HG03469 (cell line): ENCODE results near the gene HECTD2.
"Not testable (repeated sequence)": the region's sequence is repeated elsewhere in the genome, so short reads cannot be mapped to it uniquely, and the experiment has no call there.

Experiments used
- ATAC-seq: cut with Tn5 transposase; IDR thresholded peaks from one replicate; pipeline ENCODE4 v1.9.1; 2021; ENCODE audit warnings: mild to moderate bottlenecking, moderate library complexity, moderate number of reproducible peaks; ENCODE audit not compliant: unreplicated experiment

HECTD2 gene

GRCh38 chr10:91472911-91473310 lies 62.8 kb downstream of the HECTD2 start:
- no peak for ATAC-seq

DNA sequence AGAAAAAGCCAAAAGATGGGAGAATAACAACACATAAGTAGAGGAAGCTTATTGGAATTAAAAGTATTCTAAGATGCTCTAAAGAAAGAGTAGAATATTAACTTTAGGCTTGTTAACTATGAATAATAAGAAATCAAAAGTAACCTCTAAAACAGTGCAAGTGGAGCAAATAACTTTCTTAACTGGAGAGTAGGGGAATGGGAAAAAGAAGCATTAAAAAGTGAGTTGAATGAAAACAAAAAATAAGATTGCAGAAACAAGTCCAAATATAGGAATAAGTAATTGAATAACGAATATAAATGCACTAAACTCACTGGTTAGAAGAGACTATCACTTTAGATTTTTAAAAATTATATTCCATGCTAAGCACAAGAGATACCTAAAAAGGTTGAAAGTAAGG lies 63.9 kb downstream of the HECTD2 start:
- ATAC-seq, result no peak

- ATAC-seq, result no peak
Measured at GRCh38 chr10:91477236-91477635, 67.1 kb downstream of the HECTD2 start.

DNA sequence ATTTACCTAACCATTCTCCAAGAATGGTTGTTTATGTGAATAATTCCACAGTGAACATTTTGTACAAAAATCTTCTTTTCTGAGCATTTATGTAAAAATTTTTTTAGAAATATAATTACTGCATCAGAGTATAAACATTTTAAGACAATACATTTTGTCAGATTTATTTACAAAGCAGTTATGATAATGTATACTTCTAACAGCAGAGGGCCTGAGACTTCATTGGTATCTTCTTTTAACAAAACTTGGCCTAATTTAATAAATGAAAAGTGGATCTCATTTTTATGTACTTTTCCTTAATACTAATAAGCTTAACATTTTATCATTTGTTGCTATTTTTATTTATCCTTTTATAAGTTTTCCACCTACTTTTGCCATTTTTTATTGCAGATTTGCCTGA lies 69.4 kb downstream of the HECTD2 start:
- ATAC-seq, result no peak

DNA sequence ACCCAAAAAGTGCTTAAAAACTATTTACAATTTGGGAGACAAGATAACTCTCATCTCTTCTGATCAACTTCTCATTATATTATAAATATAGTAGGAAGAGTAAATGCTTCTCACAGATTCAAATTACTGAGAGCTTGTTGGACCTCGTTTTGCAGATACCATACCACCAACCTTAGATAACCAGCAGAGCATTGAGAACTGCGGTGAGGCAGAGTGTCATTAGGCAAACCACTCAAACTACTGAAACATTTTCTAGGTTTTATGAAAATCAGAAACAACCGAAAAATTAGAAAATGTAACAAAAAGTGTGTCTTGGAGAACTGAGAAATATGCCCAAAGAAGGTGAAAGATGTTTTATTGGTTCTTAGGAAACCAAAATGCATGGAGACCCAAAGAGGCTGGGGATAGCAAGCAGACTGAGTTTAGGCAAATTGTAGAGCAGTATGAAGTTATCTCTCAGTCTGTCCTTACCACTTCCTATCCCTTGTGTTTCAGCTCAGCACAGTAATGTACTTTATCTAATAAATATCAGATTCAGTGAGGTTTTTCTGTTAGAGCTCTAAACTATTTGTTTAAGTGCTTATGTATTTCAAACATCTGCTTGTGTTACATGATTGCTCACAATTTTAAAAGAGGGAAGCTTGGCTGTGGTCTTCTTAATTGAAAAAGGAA lies 77.9 kb downstream of the HECTD2 start:
- no peak for ATAC-seq

- no peak for ATAC-seq
Measured at GRCh38 chr10:91493313-91493712, 83.2 kb downstream of the HECTD2 start.

GRCh38 chr10:91495402-91495801 lies 85.3 kb downstream of the HECTD2 start:
- no peak for ATAC-seq

DNA sequence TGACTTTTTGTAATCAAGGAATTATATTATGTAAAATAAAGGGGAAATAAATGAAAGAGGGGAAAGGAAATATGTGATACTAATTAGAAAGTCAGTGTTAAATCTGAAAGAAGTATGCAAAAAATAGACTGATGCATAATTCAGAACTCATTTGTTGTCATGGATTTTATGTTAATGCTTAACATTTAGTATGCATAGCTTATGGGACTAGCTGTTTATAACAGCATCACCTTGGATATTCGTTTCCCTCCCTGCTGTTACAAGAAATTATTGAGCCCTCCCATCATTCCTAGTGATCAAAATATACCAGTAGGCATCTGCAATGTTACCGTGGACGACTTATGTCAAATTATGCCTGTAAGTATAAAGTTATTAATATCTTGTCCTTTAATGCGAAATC lies 85.9 kb downstream of the HECTD2 start:
- no peak for ATAC-seq

DNA sequence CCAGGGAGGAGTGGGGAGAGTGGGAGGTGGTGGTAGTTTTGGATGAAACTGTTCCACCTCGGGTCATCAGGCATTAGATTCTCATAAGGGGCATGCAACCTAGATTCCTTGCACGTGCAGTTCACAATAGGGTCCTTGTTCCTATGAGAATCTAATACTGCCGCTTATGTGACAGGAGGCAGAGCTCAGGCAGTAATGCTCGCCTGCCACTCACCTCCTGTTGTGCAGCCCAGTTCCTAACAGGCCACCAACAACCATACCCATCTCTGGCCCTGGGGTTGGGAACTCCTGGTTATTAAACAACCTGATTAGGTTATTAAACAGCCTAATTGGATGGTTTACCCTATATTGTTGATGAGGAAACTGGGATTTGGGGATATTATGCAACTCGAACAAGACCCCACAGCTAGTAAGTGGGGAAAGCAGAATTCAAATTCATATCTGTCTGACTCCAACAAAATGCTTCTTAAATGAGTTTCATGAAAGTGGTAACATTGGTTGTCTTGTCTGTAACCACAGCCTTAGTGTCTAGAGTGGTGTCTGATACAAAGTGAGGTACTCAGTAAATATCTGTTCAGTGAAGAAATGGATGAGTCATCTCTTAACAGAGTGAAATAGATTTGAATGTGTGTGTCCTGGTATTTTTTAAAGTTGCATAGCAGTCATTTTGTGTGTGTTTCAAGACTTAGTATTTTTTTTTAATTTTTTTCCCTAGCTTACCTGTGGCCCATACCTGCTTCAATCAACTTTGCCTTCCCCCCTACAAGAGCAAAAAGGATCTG lies 101.6 kb downstream of the HECTD2 start:
- ATAC-seq, result no peak

DNA sequence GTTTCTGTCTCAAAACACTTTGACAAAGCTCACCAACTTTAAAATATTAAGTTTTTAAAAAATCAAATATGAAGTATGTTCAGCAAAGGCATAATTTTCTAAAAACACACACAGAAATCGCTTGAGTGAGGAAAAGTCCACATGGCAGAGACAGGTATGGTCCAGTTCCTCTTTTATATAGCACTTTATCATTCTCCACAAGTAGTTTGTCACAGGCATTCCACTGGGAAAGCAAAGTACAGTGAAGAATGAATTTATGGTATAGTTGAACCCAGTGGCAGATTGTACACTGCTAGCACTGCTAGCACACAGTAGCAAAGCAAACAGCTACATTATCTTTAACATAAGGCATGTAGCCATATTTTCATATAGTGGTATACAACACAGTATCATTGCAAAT lies 102.3 kb downstream of the HECTD2 start:
- ATAC-seq, result no peak

DNA sequence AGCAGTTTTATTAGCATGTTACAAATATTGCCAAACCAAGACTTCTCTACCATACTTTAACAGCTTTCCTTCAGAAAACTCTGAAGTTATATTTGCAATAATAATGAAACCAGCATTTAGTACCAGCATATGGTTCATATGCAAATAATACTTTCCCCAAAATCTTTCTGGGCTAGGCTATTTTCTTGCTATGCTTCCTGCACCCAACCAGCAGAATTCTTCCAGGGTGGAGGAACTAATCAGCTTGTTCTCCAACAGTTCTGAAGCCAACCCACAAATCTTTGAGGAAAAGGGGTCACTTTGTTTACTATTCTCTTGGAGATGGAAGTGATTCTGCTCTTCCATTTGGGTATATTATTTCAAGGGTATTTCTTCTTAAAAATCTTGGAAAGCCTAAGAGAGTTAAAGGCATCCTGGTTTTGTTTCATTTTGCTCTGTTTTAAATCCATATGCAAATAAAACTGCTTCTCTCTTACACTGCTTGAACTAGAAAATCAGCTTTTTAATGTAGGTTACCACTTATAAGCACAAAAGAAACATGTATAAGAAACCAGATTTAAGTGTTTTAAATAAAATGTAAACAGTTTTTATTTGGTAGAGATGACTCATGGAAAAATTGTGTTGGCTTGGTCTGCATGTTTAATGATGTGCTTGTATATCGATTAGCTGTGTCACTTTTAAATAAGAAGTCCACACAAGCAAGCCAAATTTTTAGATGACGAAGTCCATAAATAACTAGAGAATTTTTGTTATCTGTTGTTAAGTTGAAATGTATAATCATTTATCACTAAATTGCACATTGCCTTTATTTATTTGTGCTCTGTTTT lies 103.7 kb downstream of the HECTD2 start:
- ATAC-seq, result no peak

DNA sequence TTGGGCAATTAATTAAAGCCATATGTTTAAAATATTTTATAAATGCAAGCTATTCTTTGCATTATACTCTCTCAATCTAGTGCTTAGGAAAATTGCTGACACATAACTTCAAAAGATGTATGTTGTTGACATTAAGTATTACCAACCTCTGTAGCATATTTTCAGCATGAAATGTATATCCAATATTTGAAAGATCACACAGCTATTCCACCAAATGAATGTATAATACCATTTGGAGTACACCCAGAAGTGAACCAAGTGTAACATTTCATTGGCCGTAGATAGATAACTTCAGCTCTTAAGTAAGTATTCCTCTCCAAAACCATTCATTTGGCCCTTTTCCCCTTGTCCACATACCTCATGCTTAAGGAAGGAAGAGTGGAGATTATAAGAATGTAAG lies 104.6 kb downstream of the HECTD2 start:
- no peak for ATAC-seq

GRCh38 chr10:91517394-91517793 lies 107.2 kb downstream of the HECTD2 start:
- ATAC-seq, result no peak

GRCh38 chr10:91519899-91520514 lies 109.9 kb downstream of the HECTD2 start:
- ATAC-seq, result no peak

- no peak for ATAC-seq
Measured at GRCh38 chr10:91520661-91521060, 110.5 kb downstream of the HECTD2 start.

DNA sequence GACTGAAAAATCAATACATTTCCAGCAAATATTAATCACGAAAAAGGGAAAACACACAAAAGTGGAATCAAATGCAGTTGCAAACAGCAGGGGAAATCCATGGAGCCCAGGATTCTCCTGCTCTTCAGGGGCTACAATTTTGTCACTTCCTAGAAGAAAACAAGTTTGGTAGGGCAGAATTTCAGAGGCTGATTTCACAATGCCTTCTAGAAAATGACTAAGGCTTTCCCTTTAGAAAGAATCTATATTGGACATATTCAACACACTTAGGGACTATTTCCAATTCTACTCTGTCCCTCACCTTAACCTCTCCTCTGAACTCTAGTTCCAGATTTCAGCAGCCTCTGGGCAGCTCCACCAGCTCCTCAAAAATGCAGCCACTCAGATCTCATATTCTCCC lies 111.3 kb downstream of the HECTD2 start:
- ATAC-seq, result no peak

- no peak for ATAC-seq
Measured at GRCh38 chr10:91525896-91526712, 116.0 kb downstream of the HECTD2 start.

- no peak for ATAC-seq
Measured at GRCh38 chr10:91528080-91528479, 117.9 kb downstream of the HECTD2 start.

DNA sequence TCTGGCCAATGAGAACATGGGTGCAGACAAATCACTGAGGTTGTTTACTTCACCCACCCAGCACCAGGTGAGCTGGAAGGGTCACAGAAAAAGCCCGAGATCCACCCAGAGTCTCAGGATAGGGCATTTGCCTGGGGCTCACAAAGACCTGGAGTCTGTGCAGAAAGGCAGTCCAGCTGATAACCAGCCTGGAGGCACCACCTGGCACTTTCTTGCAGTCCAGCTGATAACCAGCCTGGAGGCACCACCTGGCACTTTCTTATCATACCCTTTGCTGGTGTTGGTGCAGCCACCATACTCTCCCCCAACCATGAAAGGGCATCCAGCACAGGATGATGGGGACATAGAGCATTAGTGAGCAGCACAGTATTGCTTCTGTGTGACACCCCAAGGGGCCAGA lies 118.6 kb downstream of the HECTD2 start:
- ATAC-seq, result no peak

DNA sequence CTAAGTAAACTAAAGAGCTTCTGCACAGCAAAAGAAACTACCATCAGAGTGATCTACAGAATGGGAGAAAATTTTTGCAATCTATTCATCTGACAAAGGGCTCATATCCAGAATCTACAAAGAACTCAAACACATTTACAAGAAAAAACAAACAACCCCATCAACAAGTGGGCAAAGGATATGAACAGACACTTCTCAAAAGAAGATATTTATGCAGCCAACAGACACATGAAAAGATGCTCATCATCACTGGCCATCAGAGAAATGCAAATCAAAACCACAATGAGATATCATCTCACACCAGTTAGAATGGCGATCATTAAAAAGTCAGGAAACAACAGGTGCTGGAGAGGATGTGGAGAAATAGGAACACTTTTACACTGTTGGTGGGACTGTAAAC lies 124.6 kb downstream of the HECTD2 start:
- not testable (repeated sequence) for ATAC-seq
